ENCODE measurements around the gene TMPRSS4. TPM values are rescaled to one million over a fixed set of nuclear protein-coding genes. Genes with fewer than 3 reads are reported as not detected.

Gene TMPRSS4
- total RNA-seq, 1 experiment from 2014 or later: 1.5 TPM

GRCh38 chr11:118055966-118056365, 20.9 kb upstream of the TMPRSS4 start:
- H3K9me3 ChIP-seq (ENCODE audit: control insufficient read depth in 1 of 2, insufficient read depth in 1 of 2, low read depth in 1 of 2, low read length in 2 of 2): no peaks in the 10 kb centered on the region
- H3K27ac ChIP-seq (ENCODE audit: low read depth, low read length): no peak overlapping the region
- H3K4me2 ChIP-seq (ENCODE audit: low read length): no peak overlapping the region
- H2AFZ ChIP-seq (ENCODE audit: low read depth, low read length, poor library complexity, severe bottlenecking): no peak overlapping the region
- no peaks in the 10 kb centered on the region for H3K79me2 ChIP-seq (ENCODE audit: insufficient read depth, low read length)
- no peaks in the 10 kb centered on the region for H3K9me2 ChIP-seq (ENCODE audit: insufficient read depth)
- ChIA-PET RAD21 (ENCODE audit: low non-redundant PET in 1 of 2, low total read pairs in 2 of 2, uncharacterized antibody in 2 of 2, unreplicated experiment in 2 of 2) (no interaction called here), CTCF (interaction anchor here (4.2 kb wide), 1 partner anchor 240 kb away, joined by 25 read pairs; no protein-coding TSS in a partner anchor), POLR2A (no interaction called here)
- no TSS peak for BruUV-seq (replicated peaks)
- DNase-seq (ENCODE audit: low read depth, low spot score): no peak
- intact Hi-C loops (cut with micrococcal nuclease): no loop called here
- H3K4me1 ChIP-seq (ENCODE audit: control insufficient read depth in 1 of 2, insufficient read depth in 2 of 2, low read length in 2 of 2): peaks cover 0 to 10% of the 10 kb centered on the region in 2 experiments; a peak in 2 of 4 replicates
- H3K9ac ChIP-seq (ENCODE audit: low read length): no peak overlapping the region
- no peak for ATAC-seq
- no peaks in the 10 kb centered on the region for H3K36me3 ChIP-seq (ENCODE audit: control insufficient read depth in 1 of 2, insufficient read depth in 2 of 2, low read length in 2 of 2)
- H3K27me3 ChIP-seq (ENCODE audit: insufficient read depth, low read length): no peaks in the 10 kb centered on the region
- no peak overlapping the region for H3K4me3 ChIP-seq (replicated peaks in 1 of 2; ENCODE audit: low read depth in 1 of 2, low read length in 2 of 2)
- no peaks in the 10 kb centered on the region for H4K20me1 ChIP-seq (ENCODE audit: insufficient read depth)
- TF ChIP-seq CBX3 (IDR thresholded peaks at IDR 0.05; ENCODE audit: low read depth) (no peak), FOSL1 (IDR thresholded peaks at IDR 0.05; ENCODE audit: low read depth) (no peak), POLR2A (IDR thresholded peaks at IDR 0.05; ENCODE audit: borderline replicate concordance, extremely low read depth, insufficient read depth, insufficient read length) (no peak), EGR1 (IDR thresholded peaks at IDR 0.05; ENCODE audit: low read depth) (no peak), MAX (IDR thresholded peaks at IDR 0.05) (no peak), YY1 (IDR thresholded peaks at IDR 0.05; ENCODE audit: extremely low read depth, insufficient replicate concordance, low read depth, low read length) (no peak), CEBPB (IDR thresholded peaks at IDR 0.05; ENCODE audit: low read depth) (no peak), EZH2phosphoT487 (IDR thresholded peaks at IDR 0.05; ENCODE audit: borderline replicate concordance) (no peak), JUND (IDR thresholded peaks at IDR 0.05) (no peak), SIN3A (IDR thresholded peaks at IDR 0.05; ENCODE audit: low read depth) (no peak), POLR2AphosphoS5 (IDR thresholded peaks at IDR 0.05; ENCODE audit: low read depth, low read length) (no peak), SP1 (IDR thresholded peaks at IDR 0.05; ENCODE audit: low read depth) (no peak), ZNF274 (IDR thresholded peaks at IDR 0.05; ENCODE audit: low read depth, low read length) (no peak), REST (IDR thresholded peaks at IDR 0.05; ENCODE audit: low read depth) (no peak)
- TF ChIP-seq, protein P1, sequence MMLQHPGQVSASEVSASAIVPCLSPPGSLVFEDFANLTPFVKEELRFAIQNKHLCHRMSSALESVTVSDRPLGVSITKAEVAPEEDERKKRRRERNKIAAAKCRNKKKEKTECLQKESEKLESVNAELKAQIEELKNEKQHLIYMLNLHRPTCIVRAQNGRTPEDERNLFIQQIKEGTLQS (IDR thresholded peaks at IDR 0.05): no peak

Data from HCT116 (cell line).